KOPT-K1 (cell line): ENCODE data around the gene SLC19A3.
"Not testable (repeated sequence)": the region's sequence is repeated elsewhere in the genome, so short reads cannot be mapped to it uniquely, and the experiment has no call there.

Experiments used
- H3K27ac ChIP-seq: fragments of 200-600 bp; sonication (generic); 2 replicates; pipeline ENCODE4 v1.5.1; 2016; ENCODE audit warnings: antibody characterized with exemption, mild to moderate bottlenecking, low read depth, low read length; ENCODE audit not compliant: poor library complexity, severe bottlenecking
- H3K36me3 ChIP-seq: fragments of 200-600 bp; sonication (generic); 2 replicates; pipeline ENCODE4 v1.5.1; 2017; ENCODE audit warnings: antibody characterized with exemption, mild to moderate bottlenecking, low read length, moderate library complexity; ENCODE audit not compliant: insufficient read depth
- H3K9me3 ChIP-seq: fragments of 200-600 bp; sonication (generic); 2 replicates; pipeline ENCODE4 v1.5.1; 2017; ENCODE audit warnings: antibody characterized with exemption, low read length, mild to moderate bottlenecking; ENCODE audit not compliant: insufficient read depth, poor library complexity, severe bottlenecking

Gene SLC19A3

GRCh38 chr2:227666631-227667170 is 51.1 kb downstream of the SLC19A3 start, which contains the start of gene SCYGR5:
TSS of gene SCYGR5 (plus strand) at chr2:227666804. CDS start at chr2:227666804, 0 bp downstream.
- not testable (repeated sequence) for H3K9me3 ChIP-seq, H3K36me3 ChIP-seq, H3K27ac ChIP-seq

- H3K36me3 ChIP-seq, result no peaks in the 10 kb centered on the region
- no peaks in the 10 kb centered on the region for H3K9me3 ChIP-seq
- H3K27ac ChIP-seq, result no peak overlapping the region
Observed at GRCh38 chr2:227665189-227665940, 52.5 kb downstream of the SLC19A3 start.

- Histone ChIP-seq H3K27ac (no peak overlapping the region), H3K9me3 (no peaks in the 10 kb centered on the region), H3K36me3 (no peaks in the 10 kb centered on the region)
Observed at GRCh38 chr2:227661827-227662226, 56.0 kb downstream of the SLC19A3 start.

- no peaks in the 10 kb centered on the region for H3K9me3 ChIP-seq
- H3K36me3 ChIP-seq, result no peaks in the 10 kb centered on the region
- no peak overlapping the region for H3K27ac ChIP-seq
Observed at GRCh38 chr2:227661025-227661649, 56.7 kb downstream of the SLC19A3 start.

- Histone ChIP-seq H3K36me3 (no peaks in the 10 kb centered on the region), H3K27ac (no peak overlapping the region), H3K9me3 (no peaks in the 10 kb centered on the region)
Observed at GRCh38 chr2:227657199-227657845, 60.5 kb downstream of the SLC19A3 start.

- Histone ChIP-seq H3K36me3 (no peaks in the 10 kb centered on the region), H3K9me3 (no peaks in the 10 kb centered on the region), H3K27ac (no peak overlapping the region)
Observed at GRCh38 chr2:227655454-227655853, 62.4 kb downstream of the SLC19A3 start.

GRCh38 chr2:227654426-227654825 is 63.4 kb downstream of the SLC19A3 start:
- Histone ChIP-seq H3K36me3 (no peaks in the 10 kb centered on the region), H3K27ac (no peak overlapping the region), H3K9me3 (no peaks in the 10 kb centered on the region)

GRCh38 chr2:227653419-227653818 is 64.4 kb downstream of the SLC19A3 start:
- H3K27ac ChIP-seq, result no peak overlapping the region
- H3K36me3 ChIP-seq, result no peaks in the 10 kb centered on the region
- H3K9me3 ChIP-seq, result no peaks in the 10 kb centered on the region

- Histone ChIP-seq H3K9me3 (no peaks in the 10 kb centered on the region), H3K27ac (no peak overlapping the region), H3K36me3 (no peaks in the 10 kb centered on the region)
Observed at GRCh38 chr2:227643990-227644551, 73.8 kb downstream of the SLC19A3 start.

- Histone ChIP-seq H3K36me3 (no peaks in the 10 kb centered on the region), H3K27ac (no peak overlapping the region), H3K9me3 (no peaks in the 10 kb centered on the region)
Observed at GRCh38 chr2:227642656-227643055, 75.2 kb downstream of the SLC19A3 start.

GRCh38 chr2:227634201-227634600 is 83.6 kb downstream of the SLC19A3 start:
- H3K9me3 ChIP-seq, result no peaks in the 10 kb centered on the region
- H3K36me3 ChIP-seq, result no peaks in the 10 kb centered on the region
- H3K27ac ChIP-seq, result no peak overlapping the region
